ENCODE results near the gene COA7.

COA7 gene

DNA sequence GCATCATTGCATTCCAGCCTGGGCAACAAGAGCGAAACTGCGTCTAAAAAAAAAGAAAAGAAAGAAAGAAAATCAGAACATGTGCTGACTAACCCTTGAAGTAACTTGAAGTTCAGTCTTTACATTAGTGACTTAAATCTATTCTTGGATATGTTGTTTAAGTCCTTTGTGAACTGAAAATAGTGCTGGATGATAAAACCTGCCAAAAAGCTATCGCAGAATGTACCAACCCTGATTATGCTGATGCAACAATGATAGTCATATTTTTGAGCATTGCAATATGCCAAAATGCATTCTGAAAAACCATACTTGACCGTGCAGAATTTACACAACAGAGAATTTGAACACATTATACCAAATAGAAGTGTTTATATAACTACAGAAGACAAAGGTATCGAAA is 34.4 kb downstream of the COA7 start:
- Mint-ChIP-seq H3K27me3 (no peaks in the 10 kb centered on the region), H3K27ac (no peak overlapping the region), H3K4me1 (peaks cover 14% of the 10 kb centered on the region), H3K36me3 (peaks cover 6% of the 10 kb centered on the region), H3K9me3 (no peaks in the 10 kb centered on the region), H3K4me3 (no peak overlapping the region)

DNA sequence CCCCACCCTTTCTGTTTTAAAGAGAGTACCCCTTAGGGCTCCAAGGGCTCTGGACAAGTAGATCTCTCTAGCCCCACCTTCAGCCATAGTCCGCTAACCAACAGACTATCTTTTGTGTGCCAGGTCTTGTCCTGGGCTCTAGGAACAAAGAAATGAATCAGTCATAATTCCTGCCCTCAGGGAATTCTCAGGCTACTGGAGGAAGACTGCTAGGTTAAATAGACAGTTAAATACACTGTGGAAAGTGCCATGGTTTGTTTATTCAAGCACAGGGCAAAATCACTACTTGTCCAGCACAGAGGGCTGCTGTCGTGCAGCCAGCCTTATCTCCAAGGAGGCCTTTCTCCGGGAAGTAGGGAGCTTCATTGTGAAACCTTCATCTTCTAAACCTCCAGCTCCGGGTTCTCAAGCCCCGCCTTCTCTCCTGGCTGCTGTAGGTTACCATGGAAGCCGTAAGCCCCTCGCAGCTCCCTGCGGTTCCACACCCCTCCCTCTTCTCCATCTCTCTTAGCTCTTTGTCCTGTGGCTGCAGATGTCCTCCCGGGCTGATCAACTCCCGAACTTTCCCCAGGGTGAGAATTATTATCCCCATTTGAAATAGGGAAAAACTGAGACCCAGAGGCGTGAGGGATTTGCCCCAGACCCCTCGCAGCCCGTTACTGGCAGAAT is 35.4 kb downstream of the COA7 start:
- Mint-ChIP-seq H3K9me3 (no peaks in the 10 kb centered on the region), H3K27ac (peak overlapping the region; percentile 55), H3K36me3 (peaks cover 6% of the 10 kb centered on the region), H3K4me3 (no peak overlapping the region), H3K27me3 (no peaks in the 10 kb centered on the region), H3K4me1 (peaks cover 19% of the 10 kb centered on the region)

DNA sequence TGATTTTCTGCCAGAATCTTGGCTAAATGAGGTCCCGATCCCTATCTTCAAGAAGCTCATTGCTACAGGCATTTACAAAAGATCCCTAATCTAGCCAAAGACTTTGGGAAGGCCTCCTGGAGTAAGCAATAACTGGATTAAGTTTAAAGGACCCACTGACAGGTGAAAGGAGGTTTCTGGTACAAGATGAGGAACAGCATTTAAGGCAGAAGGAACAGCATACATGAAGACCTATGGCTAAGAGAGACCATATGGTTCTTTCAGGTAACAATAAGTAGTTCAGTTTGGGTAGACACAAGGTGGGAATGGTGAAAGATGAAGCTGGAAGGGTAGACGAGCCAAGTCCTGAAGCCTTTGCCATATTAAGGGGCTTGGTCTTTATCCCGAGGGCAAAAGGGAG is 37.3 kb downstream of the COA7 start:
- H3K4me3 Mint-ChIP-seq = no peak overlapping the region
- H3K36me3 Mint-ChIP-seq = peaks cover 9% of the 10 kb centered on the region
- peak overlapping the region; percentile 81 for H3K27ac Mint-ChIP-seq
- H3K9me3 Mint-ChIP-seq = no peaks in the 10 kb centered on the region
- H3K4me1 Mint-ChIP-seq = peaks cover 24% of the 10 kb centered on the region
- H3K27me3 Mint-ChIP-seq = no peaks in the 10 kb centered on the region

DNA sequence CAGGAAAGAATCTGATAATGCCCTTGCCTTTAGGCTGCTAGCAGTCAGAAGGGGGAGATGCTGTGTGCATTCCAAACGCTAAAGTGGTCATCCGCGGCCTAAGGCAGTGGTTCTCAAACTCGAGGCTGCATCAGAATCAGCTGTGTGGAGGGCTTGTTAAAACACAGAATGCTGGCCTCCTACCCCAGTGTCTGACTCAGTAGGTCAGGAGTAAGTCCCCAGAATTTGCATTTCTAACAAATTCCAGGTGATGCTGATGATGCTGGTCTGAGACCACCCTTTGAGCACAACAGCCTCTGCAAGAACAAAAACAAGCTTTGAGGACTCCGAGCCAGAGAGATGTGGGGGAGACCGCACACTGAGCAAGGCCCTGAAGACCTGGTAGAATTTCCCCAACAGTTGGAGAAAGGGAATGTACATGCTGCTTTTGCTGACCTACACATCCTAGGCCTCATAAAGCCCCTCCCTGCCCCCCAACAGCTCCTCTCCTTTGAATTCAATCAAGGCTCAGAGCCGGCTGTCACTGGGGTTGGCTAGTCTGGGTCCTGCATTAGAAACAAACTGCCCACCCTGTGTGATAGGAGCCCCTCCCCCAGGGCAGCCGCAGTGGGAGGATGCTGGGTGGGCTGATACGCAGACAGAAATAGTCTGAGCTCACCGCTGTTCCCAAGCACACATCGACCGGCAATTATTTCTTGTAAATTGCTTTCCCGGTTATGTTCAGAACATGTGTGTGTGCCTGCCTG is 38.1 kb downstream of the COA7 start:
- Mint-ChIP-seq H3K27me3 (no peaks in the 10 kb centered on the region), H3K9me3 (no peaks in the 10 kb centered on the region), H3K27ac (peak overlapping the region; percentile 82), H3K4me3 (peak overlapping the region; percentile 8), H3K36me3 (peaks cover 11% of the 10 kb centered on the region), H3K4me1 (peaks cover 28% of the 10 kb centered on the region)

DNA sequence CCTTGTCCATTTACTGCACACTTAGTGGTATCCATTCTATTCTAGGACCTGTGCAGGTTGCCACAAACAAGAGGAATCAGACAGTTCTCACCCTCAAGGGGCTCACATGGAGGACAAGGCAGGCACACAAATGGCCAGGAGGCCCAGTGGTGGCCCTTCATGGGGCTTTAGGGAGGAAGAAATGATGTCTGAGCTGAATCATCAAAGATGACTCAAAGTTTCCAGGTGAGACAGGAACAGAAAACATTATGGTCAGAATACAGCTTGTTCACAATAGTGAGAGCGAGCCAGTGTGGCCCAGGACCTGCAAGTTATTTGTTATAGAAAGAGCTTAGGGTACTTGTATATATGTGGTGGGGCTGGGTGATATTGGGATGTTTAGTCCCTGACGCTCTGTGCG is 38.8 kb downstream of the COA7 start:
- peak overlapping the region; percentile 82 for H3K27ac Mint-ChIP-seq
- H3K27me3 Mint-ChIP-seq = no peaks in the 10 kb centered on the region
- H3K9me3 Mint-ChIP-seq = no peaks in the 10 kb centered on the region
- H3K4me1 Mint-ChIP-seq = peaks cover 30% of the 10 kb centered on the region
- H3K36me3 Mint-ChIP-seq = peaks cover 11% of the 10 kb centered on the region
- H3K4me3 Mint-ChIP-seq = peak overlapping the region; percentile 8

DNA sequence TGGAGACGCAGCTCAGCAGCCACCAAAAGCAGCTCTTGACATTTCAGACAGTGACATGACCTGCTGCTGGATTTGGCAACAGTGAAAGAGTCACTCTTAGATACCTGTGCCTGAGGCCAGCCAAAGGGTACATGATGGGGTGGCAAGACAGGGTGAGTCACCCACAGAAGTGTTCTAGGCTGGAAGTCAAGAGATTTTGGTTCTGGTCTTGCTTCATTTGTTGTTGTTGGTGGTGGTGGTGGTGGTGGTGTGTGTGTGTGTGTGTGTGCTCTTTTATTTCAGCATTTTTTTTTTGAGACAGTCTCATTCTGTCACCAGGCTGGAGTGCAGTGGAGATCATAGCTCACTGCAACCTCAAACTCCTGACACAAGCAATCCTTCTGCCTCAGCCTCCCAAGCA is 39.4 kb downstream of the COA7 start:
- Mint-ChIP-seq H3K9me3 (no peaks in the 10 kb centered on the region), H3K27ac (peak overlapping the region; percentile 82), H3K4me3 (no peak overlapping the region), H3K36me3 (peaks cover 14% of the 10 kb centered on the region), H3K27me3 (no peaks in the 10 kb centered on the region), H3K4me1 (peaks cover 34% of the 10 kb centered on the region)

DNA sequence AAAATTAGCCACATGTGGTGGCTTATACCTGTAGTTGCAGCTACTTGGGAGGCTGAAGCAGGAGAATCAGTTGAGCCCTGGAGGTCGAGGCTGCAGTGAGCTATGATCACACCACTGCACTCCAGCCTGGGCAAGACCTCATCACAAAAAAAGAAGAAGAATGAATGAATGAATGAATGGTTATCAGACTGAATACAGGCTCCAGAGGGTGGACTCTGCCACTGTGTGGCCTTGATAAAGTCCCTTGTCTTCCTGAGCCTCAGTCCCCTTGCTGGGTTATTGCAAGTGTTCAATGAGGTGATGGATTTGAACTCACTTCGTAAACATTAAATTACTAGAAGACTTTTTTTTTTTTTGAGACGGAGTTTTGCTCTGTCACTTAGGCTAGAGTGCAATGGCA is 40.4 kb downstream of the COA7 start:
- Mint-ChIP-seq H3K4me3 (no peak overlapping the region), H3K9me3 (no peaks in the 10 kb centered on the region), H3K36me3 (peaks cover 15% of the 10 kb centered on the region), H3K4me1 (peaks cover 38% of the 10 kb centered on the region), H3K27ac (no peak overlapping the region), H3K27me3 (no peaks in the 10 kb centered on the region)

DNA sequence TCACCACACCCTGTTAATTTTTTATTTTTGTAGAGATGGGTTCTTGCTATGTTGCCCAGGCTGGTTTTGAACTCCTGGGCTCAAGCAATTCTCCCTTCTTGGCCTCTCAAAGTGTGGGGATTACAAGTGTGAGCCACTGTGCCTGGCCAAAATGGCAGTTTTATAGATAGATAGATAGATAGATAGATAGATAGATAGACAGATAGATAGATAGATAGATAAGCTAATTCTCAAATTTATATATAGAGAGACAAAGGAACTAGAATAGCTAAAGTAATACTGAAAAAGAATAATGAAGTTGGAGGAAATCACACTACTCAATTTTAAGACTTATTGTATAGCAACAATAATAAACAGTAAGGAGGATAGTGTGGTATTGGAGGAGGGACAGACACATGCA is 44.1 kb downstream of the COA7 start:
- Mint-ChIP-seq H3K36me3 (peaks cover 11% of the 10 kb centered on the region), H3K4me3 (no peak overlapping the region)

DNA sequence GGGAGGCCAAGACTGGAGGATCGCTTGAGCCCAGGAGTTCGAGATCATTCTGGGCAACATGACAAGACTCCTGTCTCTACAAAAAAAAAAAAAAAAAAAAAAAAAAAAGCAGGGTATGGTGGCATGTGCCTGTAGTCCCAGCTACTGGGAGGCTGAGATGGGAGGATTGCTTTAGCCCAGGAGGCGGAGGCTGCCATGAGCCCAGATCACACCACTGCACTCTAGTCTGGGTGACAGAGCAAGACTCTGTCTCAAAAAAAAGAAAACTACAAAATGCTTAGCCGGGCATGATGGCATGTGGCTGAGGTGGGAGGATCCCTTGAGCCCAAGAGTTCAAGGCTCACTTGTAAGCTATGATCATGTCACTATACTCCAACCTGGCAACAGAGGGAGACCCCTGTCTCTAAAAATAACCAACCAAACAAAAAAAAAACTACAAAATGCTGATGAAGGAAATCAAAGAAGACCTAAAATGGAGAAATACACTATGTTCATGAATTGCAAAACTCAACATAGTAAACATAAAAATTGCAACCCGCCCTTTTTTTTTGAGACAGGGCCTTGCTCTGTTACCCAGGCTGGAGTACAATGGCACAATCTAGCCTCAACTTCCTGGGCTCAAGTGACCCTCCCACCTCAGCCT is 44.8 kb downstream of the COA7 start:
- Mint-ChIP-seq H3K27me3 (no peaks in the 10 kb centered on the region), H3K27ac (peak overlapping the region; percentile 10), H3K9me3 (no peaks in the 10 kb centered on the region), H3K36me3 (peaks cover 16% of the 10 kb centered on the region), H3K4me3 (no peak overlapping the region), H3K4me1 (peaks cover 33% of the 10 kb centered on the region)

More for the DNA sequence above, 44.1 kb downstream of the COA7 start:
- no peaks in the 10 kb centered on the region for H3K9me3 Mint-ChIP-seq
- H3K4me1 Mint-ChIP-seq = peaks cover 40% of the 10 kb centered on the region
- no peaks in the 10 kb centered on the region for H3K27me3 Mint-ChIP-seq
- peak overlapping the region; percentile 73 for H3K27ac Mint-ChIP-seq

DNA sequence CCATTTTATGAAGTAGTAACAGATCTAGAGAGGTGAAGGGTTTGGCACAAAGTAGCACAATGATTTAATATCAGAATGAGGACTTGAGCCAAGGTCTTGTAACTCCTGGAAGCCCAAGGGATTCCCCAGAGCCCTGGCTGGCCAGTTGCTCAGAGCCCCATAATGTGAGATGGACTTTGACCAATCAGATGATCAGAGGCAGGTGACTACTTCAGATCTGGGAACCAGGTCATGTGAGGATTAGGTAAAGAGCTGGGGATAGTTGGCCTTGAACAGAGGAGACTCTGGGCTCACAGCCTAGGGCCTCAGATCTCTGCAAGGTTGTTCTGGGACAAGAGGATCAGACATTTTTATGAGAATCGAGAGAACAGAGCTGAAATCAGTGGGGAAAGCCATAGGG is 46.2 kb downstream of the COA7 start:
- no peaks in the 10 kb centered on the region for H3K27me3 Mint-ChIP-seq
- H3K36me3 Mint-ChIP-seq = peaks cover 21% of the 10 kb centered on the region
- H3K9me3 Mint-ChIP-seq = no peaks in the 10 kb centered on the region
- peak overlapping the region; percentile 65 for H3K27ac Mint-ChIP-seq
- H3K4me3 Mint-ChIP-seq = no peak overlapping the region
- H3K4me1 Mint-ChIP-seq = peaks cover 37% of the 10 kb centered on the region

DNA sequence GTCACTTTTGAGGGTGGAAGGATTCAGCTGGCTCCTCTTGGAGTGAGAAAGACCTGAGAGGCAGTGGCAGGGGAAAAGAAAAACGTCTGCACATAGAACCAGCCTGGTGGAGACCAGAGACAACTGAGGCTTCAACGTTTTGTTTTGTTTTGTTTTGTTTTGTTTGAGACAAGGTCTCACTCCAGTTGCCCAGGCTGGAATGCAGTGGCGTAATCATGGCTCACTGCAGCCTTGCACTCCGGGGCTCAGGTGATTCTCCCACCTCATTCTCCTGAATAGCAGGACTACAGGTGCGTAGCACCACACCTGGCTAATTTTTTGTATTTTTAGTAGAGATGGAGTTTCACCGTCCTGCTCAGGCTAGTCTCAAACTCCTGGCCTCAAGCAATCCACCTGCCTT is 52.9 kb downstream of the COA7 start:
- no peak overlapping the region for H3K27ac Mint-ChIP-seq
- peaks cover 32% of the 10 kb centered on the region for H3K4me1 Mint-ChIP-seq
- no peak overlapping the region for H3K4me3 Mint-ChIP-seq
- H3K27me3 Mint-ChIP-seq = no peaks in the 10 kb centered on the region
- H3K9me3 Mint-ChIP-seq = no peaks in the 10 kb centered on the region
- peaks cover 24% of the 10 kb centered on the region for H3K36me3 Mint-ChIP-seq

DNA sequence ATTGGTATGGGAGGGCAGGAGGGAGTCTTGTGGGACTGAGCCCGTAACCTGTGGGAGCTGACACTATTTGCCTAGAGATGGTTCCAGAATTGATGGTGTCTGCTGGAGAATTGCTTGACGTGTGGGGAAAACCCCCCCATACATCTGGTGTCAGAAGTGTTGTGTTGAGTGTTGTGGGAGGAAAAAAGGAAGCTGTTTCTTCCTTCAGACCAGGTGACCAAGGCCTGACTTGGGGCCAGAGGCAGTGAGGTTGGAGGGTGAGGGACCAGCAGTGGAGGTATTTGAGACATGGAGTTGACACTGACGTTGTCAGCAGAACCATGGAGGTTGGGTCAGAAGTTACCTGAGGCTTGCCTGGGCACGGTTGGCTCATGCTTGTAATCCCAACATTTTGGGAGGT is 56.8 kb downstream of the COA7 start:
- no peak overlapping the region for H3K4me3 Mint-ChIP-seq
- peak overlapping the region; percentile 69 for H3K27ac Mint-ChIP-seq
- peaks cover 60% of the 10 kb centered on the region for H3K4me1 Mint-ChIP-seq
- no peaks in the 10 kb centered on the region for H3K27me3 Mint-ChIP-seq
- peaks cover 19% of the 10 kb centered on the region for H3K36me3 Mint-ChIP-seq
- no peaks in the 10 kb centered on the region for H3K9me3 Mint-ChIP-seq

DNA sequence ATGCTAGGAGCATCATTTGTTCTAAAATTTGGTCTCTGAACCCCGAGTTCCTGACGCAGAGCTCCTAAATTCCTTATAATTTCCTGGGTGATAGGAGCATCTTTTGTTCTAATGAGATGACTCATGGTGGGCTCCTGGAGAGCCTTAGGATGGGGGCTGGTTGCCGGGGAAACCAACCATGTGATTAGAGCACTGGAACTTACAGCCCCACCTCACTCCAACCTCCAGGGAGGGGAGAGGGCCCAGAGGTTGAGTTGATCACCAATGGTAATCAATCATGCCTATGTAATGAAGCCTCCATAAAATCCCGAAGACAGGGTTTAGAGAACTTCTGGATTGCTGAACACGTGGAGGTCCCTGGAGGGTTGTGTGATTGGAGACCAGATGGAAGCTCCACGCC is 57.5 kb downstream of the COA7 start:
- Mint-ChIP-seq H3K36me3 (peaks cover 19% of the 10 kb centered on the region), H3K4me3 (no peak overlapping the region), H3K9me3 (no peaks in the 10 kb centered on the region), H3K27me3 (no peaks in the 10 kb centered on the region), H3K4me1 (peaks cover 64% of the 10 kb centered on the region), H3K27ac (no peak overlapping the region)

DNA sequence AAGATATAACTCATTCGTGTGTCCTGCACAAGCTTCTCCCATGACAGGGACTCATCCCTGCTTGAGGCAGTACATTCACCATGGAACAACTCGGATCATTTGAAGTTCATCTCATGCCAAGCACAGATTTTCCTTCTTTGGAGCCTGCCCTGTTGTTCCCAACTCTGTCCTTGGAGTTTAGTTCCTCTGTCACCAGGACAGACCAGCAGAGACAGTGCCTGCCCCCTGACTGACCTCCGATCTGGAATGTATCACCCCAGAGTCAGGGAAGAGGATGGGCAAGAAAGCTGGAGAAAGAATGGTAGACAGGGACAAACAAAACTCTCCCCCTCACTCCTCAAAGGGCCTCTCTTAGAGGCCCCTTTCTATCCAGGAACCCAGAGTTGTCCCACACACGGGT is 60.2 kb downstream of the COA7 start:
- peak overlapping the region; percentile 19 for H3K4me3 Mint-ChIP-seq
- H3K27ac Mint-ChIP-seq = peak overlapping the region; percentile 100
- peaks cover 82% of the 10 kb centered on the region for H3K4me1 Mint-ChIP-seq
- H3K9me3 Mint-ChIP-seq = no peaks in the 10 kb centered on the region
- H3K36me3 Mint-ChIP-seq = peaks cover 14% of the 10 kb centered on the region
- no peaks in the 10 kb centered on the region for H3K27me3 Mint-ChIP-seq

DNA sequence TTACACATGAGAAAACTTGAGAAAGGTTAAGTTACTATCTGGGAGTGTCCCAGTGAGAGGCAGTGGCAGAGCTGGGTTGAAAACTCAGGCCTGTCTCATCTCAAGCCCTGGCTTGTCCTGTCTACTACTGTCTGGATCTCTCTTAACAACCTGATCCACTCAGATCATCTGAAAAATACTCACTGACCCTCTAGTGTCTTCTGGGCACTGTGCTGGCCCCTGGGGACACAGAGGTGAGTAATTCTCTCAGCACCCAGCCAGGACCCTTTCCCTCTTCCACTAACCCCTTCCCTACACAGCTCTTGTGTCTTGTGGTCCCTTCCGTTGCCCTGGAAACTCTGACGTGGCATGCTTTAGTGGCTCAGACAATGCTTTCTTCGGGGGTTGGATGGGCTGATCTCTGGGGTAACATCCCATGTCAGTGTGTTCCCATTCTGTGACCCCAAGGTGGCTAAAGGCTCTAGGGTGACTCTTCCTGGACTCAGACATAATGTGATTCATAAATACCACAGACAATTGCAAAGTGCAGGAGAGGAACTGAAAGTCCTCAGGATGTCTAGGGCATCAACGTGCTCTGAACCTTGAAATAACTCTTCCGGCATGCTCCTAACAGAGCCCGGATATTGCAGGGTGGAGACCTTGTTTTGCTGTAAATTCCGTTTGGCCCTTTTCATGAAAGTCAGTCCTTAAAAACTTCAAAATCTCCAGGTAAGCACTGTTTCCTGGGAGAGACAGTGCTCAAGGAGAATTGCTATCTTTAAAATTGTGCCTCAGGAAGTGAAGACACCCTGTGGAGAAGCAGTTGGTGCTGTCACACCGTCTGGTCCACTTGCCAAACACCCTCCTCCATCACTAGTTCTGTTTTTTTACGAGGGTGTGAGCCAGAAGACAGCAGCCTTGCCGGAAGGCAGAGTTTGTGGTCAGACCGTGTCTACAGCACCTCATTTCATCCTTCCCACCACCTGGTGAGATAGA is 61.1 kb downstream of the COA7 start:
- no peaks in the 10 kb centered on the region for H3K27me3 Mint-ChIP-seq
- peaks cover 12% of the 10 kb centered on the region for H3K36me3 Mint-ChIP-seq
- H3K4me3 Mint-ChIP-seq = peak overlapping the region; percentile 91
- H3K4me1 Mint-ChIP-seq = peaks cover 82% of the 10 kb centered on the region
- no peaks in the 10 kb centered on the region for H3K9me3 Mint-ChIP-seq
- peak overlapping the region; percentile 100 for H3K27ac Mint-ChIP-seq

Measured in activated naive CD4-positive, alpha-beta T cell treated with anti-CD3 and anti-CD28 coated beads, Interleukin-2, amount 50 U/mL, for 24 hours (primary cell).